PC-9 (cell line): ENCODE data around the gene ALG11.

Experiments used
- EZH2 ChIP-seq: fragments of 200-600 bp; sonication (generic); IDR thresholded peaks from 2 replicates; pipeline ENCODE4 v1.8.0; 2017; ENCODE audit warnings: antibody characterized with exemption, low read depth
- TF ChIP-seq, protein P1 (sequence below): fragments of 200-600 bp; sonication (generic); conservative IDR thresholded peaks from 2 replicates; pipeline ENCODE4 v1.6.1; 2017; ENCODE audit warnings: mixed run types, antibody characterized with exemption, mild to moderate bottlenecking, moderate library complexity

DNA sequence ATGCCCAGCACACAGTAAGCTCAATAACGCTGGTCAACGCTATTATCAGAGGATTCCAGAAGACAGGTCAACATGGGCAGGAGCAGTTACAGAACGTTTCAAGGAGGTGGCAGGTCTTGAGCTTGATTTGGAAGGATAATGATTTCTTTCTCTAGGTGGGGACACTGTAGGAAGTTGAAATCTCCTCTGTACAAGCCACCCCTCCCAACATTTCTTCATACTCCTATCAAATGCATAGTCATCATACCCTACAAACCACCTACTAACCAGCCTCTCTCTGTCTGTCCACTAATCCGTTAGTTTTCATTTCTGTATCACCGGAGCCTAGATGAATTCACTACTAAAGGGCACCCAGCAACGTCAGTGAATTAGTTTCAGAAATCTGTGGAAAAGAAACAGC lies 2.3 kb upstream of the ALG11 start:
- TF ChIP-seq, protein P1, sequence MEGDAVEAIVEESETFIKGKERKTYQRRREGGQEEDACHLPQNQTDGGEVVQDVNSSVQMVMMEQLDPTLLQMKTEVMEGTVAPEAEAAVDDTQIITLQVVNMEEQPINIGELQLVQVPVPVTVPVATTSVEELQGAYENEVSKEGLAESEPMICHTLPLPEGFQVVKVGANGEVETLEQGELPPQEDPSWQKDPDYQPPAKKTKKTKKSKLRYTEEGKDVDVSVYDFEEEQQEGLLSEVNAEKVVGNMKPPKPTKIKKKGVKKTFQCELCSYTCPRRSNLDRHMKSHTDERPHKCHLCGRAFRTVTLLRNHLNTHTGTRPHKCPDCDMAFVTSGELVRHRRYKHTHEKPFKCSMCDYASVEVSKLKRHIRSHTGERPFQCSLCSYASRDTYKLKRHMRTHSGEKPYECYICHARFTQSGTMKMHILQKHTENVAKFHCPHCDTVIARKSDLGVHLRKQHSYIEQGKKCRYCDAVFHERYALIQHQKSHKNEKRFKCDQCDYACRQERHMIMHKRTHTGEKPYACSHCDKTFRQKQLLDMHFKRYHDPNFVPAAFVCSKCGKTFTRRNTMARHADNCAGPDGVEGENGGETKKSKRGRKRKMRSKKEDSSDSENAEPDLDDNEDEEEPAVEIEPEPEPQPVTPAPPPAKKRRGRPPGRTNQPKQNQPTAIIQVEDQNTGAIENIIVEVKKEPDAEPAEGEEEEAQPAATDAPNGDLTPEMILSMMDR = no peak
- TF ChIP-seq EZH2 = no peak
